Measurements from ENCODE around the gene SOX15.

GRCh38 chr17:7627250-7628121 lies 37.6 kb upstream of the SOX15 start, which contains the start of gene SAT2:
- TF ChIP-seq CTCF (IDR thresholded peaks at IDR 0.05) (no peak), POLR2A (IDR thresholded peaks at IDR 0.05) (peak; percentile 73 to 93 (median 91))

All from body of pancreas (tissue), 4 donors.